ENCODE results near the gene RPS27. TPM values are rescaled to one million over a fixed set of nuclear protein-coding genes. Genes with fewer than 3 reads are reported as not detected.

The RPS27 gene
- total and polyA plus RNA-seq, 2 of the 13 experiments (the other 11 are each of a cell fraction or from before 2014, with no cell fraction given): 3,737 to 9,964 TPM

- TF ChIP-seq RERE (CRISPR knock-in tag; IDR thresholded peaks at IDR 0.05; ENCODE audit: low read depth) (no peak), NRL (CRISPR knock-in tag; IDR thresholded peaks at IDR 0.05; ENCODE audit: borderline replicate concordance) (peak; percentile 60), LBX2 (CRISPR knock-in tag; IDR thresholded peaks at IDR 0.05; ENCODE audit: borderline replicate concordance) (0 out of 2 replicates have a peak, but pooled peaks have one; percentile 41), ZNF687 (CRISPR knock-in tag; IDR thresholded peaks at IDR 0.05) (peak; percentile 76), TERF1 (CRISPR knock-in tag; IDR thresholded peaks at IDR 0.05) (0 out of 2 replicates have a peak, but pooled peaks have one; percentile 75), POLR2G (IDR thresholded peaks at IDR 0.05; ENCODE audit: low read depth, low read length) (peak; percentile 57), CREBL2 (CRISPR knock-in tag; IDR thresholded peaks at IDR 0.05; ENCODE audit: borderline replicate concordance) (peak; percentile 13; the same call in 1 of the 2 replicates), E2F2 (CRISPR knock-in tag; IDR thresholded peaks at IDR 0.05; ENCODE audit: borderline replicate concordance) (no peak), ZMYM4 (CRISPR knock-in tag; IDR thresholded peaks at IDR 0.05) (peak; percentile 37; the same call in 1 of the 2 replicates), HDAC1 (CRISPR knock-in tag; IDR thresholded peaks at IDR 0.05) (peak; percentile 45; the same call in 1 of the 2 replicates), ZNF788 (CRISPR knock-in tag; IDR thresholded peaks at IDR 0.05; ENCODE audit: borderline replicate concordance) (peak; percentile 65; the same call in 1 of the 2 replicates), MEIS1 (CRISPR knock-in tag; IDR thresholded peaks at IDR 0.05; ENCODE audit: borderline replicate concordance) (no peak)
Measured at GRCh38 chr1:153945795-153946621, 44.6 kb upstream of the RPS27 start (continued).
